K562 (cell line): Measurements from ENCODE around the gene B4GALT5.

Source experiments
- CBX2 ChIP-seq: fragments of 200-600 bp; sonication (generic); IDR thresholded peaks from one replicate; pipeline ENCODE4 v1.6.1; 2012; ENCODE audit warnings: mild to moderate bottlenecking, low read length, inconsistent platforms; ENCODE audit not compliant: insufficient read depth, poor library complexity, severe bottlenecking
- MAZ ChIP-seq, 2 experiments: fragments of 450-650 bp in 1 of 2; sonication (generic) in 1 of 2; formaldehyde crosslinking; IDR thresholded peaks in 1 of 2; conservative IDR thresholded peaks in 1 of 2; 2 replicates each; pipeline versions ENCODE4 v1.4.0 to v1.5.0; 2020; ENCODE audit warnings: mild to moderate bottlenecking in 1 of 2, missing genetic modification reagents in 1 of 2
- MTA2 ChIP-seq: fragments of 450-650 bp; IDR thresholded peaks from 2 replicates; pipeline ENCODE4 v1.6.1; 2016; ENCODE audit warnings: low read depth
- MYC ChIP-seq, 2 experiments: fragments of 250-450 bp in 1 of 2; sonication (Bioruptor Pico) in 1 of 2; IDR thresholded peaks; 2 replicates each; pipeline versions ENCODE4 v1.5.1 to v1.6.1; 2012 to 2021; ENCODE audit warnings: low read depth in 2 of 2, borderline replicate concordance in 1 of 2, improper control_type of control experiment in 1 of 2, low read length in 1 of 2, mild to moderate bottlenecking in 1 of 2, moderate library complexity in 1 of 2
- NCOR1 ChIP-seq: fragments of 450-650 bp; IDR thresholded peaks from 2 replicates; pipeline ENCODE4 v1.6.1; 2016; ENCODE audit warnings: mild to moderate bottlenecking, moderate library complexity
- YY1 ChIP-seq, 3 experiments: IDR thresholded peaks; 2 replicates each; pipeline ENCODE4 v1.6.1; 2011; ENCODE audit warnings: low read length in 2 of 3, mild to moderate bottlenecking in 2 of 3, moderate library complexity in 2 of 3, borderline replicate concordance in 1 of 3, control low read depth in 1 of 3, low read depth in 1 of 3; ENCODE audit not compliant: insufficient read depth in 3 of 3, insufficient replicate concordance in 2 of 3, control insufficient read depth in 1 of 3, insufficient read length in 1 of 3; ENCODE audit errors: extremely low read depth in 1 of 3
- TF ChIP-seq, protein P1 (sequence below): fragments of 250-450 bp; sonication (Bioruptor Pico); IDR thresholded peaks from 2 replicates; pipeline ENCODE4 v1.4.0; 2020; ENCODE audit warnings: mild to moderate bottlenecking, moderate library complexity
- TF ChIP-seq, protein P2 (sequence below): IDR thresholded peaks from 3 replicates; pipeline ENCODE4 v1.6.1; 2011; ENCODE audit warnings: borderline replicate concordance, mild to moderate bottlenecking, moderate library complexity; ENCODE audit not compliant: insufficient read length; ENCODE audit errors: extremely low read depth
- TF ChIP-seq, protein P3 (sequence below), 3 experiments: IDR thresholded peaks in 2 of 3; conservative IDR thresholded peaks in 1 of 3; 2 replicates each; pipeline ENCODE4 v1.5.1; 2011 to 2012; ENCODE audit warnings: low read length in 3 of 3, mild to moderate bottlenecking in 3 of 3, control low read depth in 2 of 3, improper control_type of control experiment in 1 of 3, inconsistent platforms in 1 of 3, low read depth in 1 of 3, mixed read lengths in 1 of 3, moderate library complexity in 1 of 3; ENCODE audit not compliant: insufficient read depth in 2 of 3
- TF ChIP-seq, protein P4 (sequence below): sonication (generic); formaldehyde crosslinking; IDR thresholded peaks from 2 replicates; pipeline ENCODE4 v1.8.1; 2023; ENCODE audit warnings: mild to moderate bottlenecking, missing genetic modification reagents, moderate library complexity

DNA sequence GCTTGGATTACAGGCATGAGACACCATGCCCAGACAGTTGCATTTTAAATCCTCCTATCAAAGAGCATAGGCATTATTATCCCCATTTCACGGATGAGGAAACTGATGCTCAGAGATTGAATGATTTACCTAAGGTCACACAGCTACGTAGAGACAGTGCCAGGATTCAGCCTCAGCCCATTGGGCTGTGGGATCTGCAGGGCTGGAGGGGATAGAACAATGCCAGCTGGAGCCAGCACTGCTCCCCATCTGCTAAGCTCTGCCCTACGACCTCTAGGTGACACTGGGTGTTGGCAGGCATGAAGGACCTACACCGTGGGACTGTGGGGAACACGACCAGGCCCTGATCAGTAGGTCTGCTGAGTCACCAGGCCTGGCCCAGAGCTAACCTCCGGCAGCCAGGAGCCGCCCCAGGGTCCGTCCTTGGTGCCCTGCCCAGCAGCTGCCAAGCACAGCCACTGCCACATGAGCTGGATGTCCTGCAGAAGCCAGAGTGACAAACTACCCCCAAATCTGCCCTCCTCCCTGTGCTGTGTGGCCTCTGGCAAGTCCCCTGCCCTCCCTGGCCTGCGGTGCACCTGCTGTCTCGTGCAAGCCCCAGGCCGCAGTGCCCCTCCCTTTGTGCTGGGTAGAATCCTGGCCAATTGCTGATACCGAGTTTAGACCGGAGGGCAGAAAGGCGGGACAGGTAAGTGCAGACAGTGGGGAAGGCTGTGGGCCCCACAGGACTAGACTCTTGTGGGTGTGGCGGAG is 98.1 kb downstream of the B4GALT5 start:
- TF ChIP-seq NCOR1 (no peak), YY1 (IDR thresholded peaks at IDR 0.05; ENCODE audit: borderline replicate concordance in 1 of 3, control insufficient read depth in 1 of 3, extremely low read depth in 1 of 3, insufficient read depth in 3 of 3, insufficient read length in 1 of 3, insufficient replicate concordance in 2 of 3, low read depth in 1 of 3, low read length in 2 of 3) (no peak), CBX2 (no peak), MYC (IDR thresholded peaks at IDR 0.05; ENCODE audit: low read depth, low read length) (no peak), MYC (CRISPR knock-in tag; IDR thresholded peaks at IDR 0.05; ENCODE audit: borderline replicate concordance, low read depth) (no peak), MAZ (CRISPR knock-in tag; conservative IDR thresholded peaks at IDR 0.05 in 1 of 2, IDR thresholded peaks at IDR 0.05 in 1 of 2) (no peak), MTA2 (no peak)
- TF ChIP-seq, protein P1, sequence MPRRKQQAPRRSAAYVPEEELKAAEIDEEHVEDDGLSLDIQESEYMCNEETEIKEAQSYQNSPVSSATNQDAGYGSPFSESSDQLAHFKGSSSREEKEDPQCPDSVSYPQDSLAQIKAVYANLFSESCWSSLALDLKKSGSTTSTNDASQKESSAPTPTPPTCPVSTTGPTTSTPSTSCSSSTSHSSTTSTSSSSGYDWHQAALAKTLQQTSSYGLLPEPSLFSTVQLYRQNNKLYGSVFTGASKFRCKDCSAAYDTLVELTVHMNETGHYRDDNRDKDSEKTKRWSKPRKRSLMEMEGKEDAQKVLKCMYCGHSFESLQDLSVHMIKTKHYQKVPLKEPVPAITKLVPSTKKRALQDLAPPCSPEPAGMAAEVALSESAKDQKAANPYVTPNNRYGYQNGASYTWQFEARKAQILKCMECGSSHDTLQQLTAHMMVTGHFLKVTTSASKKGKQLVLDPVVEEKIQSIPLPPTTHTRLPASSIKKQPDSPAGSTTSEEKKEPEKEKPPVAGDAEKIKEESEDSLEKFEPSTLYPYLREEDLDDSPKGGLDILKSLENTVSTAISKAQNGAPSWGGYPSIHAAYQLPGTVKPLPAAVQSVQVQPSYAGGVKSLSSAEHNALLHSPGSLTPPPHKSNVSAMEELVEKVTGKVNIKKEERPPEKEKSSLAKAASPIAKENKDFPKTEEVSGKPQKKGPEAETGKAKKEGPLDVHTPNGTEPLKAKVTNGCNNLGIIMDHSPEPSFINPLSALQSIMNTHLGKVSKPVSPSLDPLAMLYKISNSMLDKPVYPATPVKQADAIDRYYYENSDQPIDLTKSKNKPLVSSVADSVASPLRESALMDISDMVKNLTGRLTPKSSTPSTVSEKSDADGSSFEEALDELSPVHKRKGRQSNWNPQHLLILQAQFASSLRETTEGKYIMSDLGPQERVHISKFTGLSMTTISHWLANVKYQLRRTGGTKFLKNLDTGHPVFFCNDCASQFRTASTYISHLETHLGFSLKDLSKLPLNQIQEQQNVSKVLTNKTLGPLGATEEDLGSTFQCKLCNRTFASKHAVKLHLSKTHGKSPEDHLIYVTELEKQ (CRISPR knock-in tag), result no peak
- TF ChIP-seq, protein P2, sequence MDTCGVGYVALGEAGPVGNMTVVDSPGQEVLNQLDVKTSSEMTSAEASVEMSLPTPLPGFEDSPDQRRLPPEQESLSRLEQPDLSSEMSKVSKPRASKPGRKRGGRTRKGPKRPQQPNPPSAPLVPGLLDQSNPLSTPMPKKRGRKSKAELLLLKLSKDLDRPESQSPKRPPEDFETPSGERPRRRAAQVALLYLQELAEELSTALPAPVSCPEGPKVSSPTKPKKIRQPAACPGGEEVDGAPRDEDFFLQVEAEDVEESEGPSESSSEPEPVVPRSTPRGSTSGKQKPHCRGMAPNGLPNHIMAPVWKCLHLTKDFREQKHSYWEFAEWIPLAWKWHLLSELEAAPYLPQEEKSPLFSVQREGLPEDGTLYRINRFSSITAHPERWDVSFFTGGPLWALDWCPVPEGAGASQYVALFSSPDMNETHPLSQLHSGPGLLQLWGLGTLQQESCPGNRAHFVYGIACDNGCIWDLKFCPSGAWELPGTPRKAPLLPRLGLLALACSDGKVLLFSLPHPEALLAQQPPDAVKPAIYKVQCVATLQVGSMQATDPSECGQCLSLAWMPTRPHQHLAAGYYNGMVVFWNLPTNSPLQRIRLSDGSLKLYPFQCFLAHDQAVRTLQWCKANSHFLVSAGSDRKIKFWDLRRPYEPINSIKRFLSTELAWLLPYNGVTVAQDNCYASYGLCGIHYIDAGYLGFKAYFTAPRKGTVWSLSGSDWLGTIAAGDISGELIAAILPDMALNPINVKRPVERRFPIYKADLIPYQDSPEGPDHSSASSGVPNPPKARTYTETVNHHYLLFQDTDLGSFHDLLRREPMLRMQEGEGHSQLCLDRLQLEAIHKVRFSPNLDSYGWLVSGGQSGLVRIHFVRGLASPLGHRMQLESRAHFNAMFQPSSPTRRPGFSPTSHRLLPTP, result no peak
- TF ChIP-seq, protein P3, sequence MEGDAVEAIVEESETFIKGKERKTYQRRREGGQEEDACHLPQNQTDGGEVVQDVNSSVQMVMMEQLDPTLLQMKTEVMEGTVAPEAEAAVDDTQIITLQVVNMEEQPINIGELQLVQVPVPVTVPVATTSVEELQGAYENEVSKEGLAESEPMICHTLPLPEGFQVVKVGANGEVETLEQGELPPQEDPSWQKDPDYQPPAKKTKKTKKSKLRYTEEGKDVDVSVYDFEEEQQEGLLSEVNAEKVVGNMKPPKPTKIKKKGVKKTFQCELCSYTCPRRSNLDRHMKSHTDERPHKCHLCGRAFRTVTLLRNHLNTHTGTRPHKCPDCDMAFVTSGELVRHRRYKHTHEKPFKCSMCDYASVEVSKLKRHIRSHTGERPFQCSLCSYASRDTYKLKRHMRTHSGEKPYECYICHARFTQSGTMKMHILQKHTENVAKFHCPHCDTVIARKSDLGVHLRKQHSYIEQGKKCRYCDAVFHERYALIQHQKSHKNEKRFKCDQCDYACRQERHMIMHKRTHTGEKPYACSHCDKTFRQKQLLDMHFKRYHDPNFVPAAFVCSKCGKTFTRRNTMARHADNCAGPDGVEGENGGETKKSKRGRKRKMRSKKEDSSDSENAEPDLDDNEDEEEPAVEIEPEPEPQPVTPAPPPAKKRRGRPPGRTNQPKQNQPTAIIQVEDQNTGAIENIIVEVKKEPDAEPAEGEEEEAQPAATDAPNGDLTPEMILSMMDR (IDR thresholded peaks at IDR 0.05 in 2 of 3, conservative IDR thresholded peaks at IDR 0.05 in 1 of 3; ENCODE audit: insufficient read depth in 2 of 3, low read depth in 1 of 3, low read length in 3 of 3), result no peak
- TF ChIP-seq, protein P4, sequence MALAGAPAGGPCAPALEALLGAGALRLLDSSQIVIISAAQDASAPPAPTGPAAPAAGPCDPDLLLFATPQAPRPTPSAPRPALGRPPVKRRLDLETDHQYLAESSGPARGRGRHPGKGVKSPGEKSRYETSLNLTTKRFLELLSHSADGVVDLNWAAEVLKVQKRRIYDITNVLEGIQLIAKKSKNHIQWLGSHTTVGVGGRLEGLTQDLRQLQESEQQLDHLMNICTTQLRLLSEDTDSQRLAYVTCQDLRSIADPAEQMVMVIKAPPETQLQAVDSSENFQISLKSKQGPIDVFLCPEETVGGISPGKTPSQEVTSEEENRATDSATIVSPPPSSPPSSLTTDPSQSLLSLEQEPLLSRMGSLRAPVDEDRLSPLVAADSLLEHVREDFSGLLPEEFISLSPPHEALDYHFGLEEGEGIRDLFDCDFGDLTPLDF, result no peak
